SK-N-SH treated with all-trans-retinoic acid at 6 μM for 48 hours (cell line): ENCODE data around the gene SEMA5A.

ENCODE experiments used
- ARNTL ChIP-seq: fragments of 450-650 bp; formaldehyde crosslinking; IDR thresholded peaks from 2 replicates; pipeline ENCODE4 v1.5.0; 2020; ENCODE audit warnings: low read depth, mild to moderate bottlenecking, moderate library complexity, borderline replicate concordance
- CSDC2 ChIP-seq: fragments of 250-450 bp; sonication (Bioruptor Pico); IDR thresholded peaks from 2 replicates; pipeline ENCODE4 v1.5.0; 2020; ENCODE audit warnings: mild to moderate bottlenecking, moderate library complexity
- ESRRG ChIP-seq: fragments of 250-450 bp; sonication (Bioruptor Pico); IDR thresholded peaks from 2 replicates; pipeline ENCODE4 v1.6.1; 2021; ENCODE audit warnings: mild to moderate bottlenecking
- ISL1 ChIP-seq: fragments of 250-450 bp; sonication (Bioruptor Pico); IDR thresholded peaks from 2 replicates; pipeline ENCODE4 v2.1.2; 2022; ENCODE audit warnings: mild to moderate bottlenecking, moderate library complexity
- PPARA ChIP-seq: fragments of 250-450 bp; sonication (Bioruptor Pico); IDR thresholded peaks from 2 replicates; pipeline ENCODE4 v1.5.0; 2020; ENCODE audit warnings: mild to moderate bottlenecking, borderline replicate concordance
- SNAI2 ChIP-seq: fragments of 250-450 bp; sonication (Bioruptor Pico); IDR thresholded peaks from 2 replicates; pipeline ENCODE4 v1.5.0; 2020; ENCODE audit warnings: mild to moderate bottlenecking, moderate library complexity
- ZC3H10 ChIP-seq: fragments of 250-450 bp; sonication (Bioruptor Pico); IDR thresholded peaks from 2 replicates; pipeline ENCODE4 v1.5.1; 2021; ENCODE audit warnings: mild to moderate bottlenecking, moderate library complexity
- ZFP3 ChIP-seq: fragments of 250-450 bp; sonication (Bioruptor Pico); IDR thresholded peaks from 2 replicates; pipeline ENCODE4 v1.5.0; 2020; ENCODE audit warnings: mild to moderate bottlenecking, moderate library complexity
- TF ChIP-seq, protein P1 (sequence below): fragments of 250-450 bp; sonication (Bioruptor Pico); IDR thresholded peaks from 2 replicates; pipeline ENCODE4 v1.5.0; 2020; ENCODE audit warnings: mild to moderate bottlenecking, moderate library complexity
- TF ChIP-seq, protein P2 (sequence below): fragments of 250-450 bp; sonication (Bioruptor Pico); IDR thresholded peaks from 2 replicates; pipeline ENCODE4 v1.5.1; 2020; ENCODE audit warnings: low read depth, mild to moderate bottlenecking, moderate library complexity

DNA sequence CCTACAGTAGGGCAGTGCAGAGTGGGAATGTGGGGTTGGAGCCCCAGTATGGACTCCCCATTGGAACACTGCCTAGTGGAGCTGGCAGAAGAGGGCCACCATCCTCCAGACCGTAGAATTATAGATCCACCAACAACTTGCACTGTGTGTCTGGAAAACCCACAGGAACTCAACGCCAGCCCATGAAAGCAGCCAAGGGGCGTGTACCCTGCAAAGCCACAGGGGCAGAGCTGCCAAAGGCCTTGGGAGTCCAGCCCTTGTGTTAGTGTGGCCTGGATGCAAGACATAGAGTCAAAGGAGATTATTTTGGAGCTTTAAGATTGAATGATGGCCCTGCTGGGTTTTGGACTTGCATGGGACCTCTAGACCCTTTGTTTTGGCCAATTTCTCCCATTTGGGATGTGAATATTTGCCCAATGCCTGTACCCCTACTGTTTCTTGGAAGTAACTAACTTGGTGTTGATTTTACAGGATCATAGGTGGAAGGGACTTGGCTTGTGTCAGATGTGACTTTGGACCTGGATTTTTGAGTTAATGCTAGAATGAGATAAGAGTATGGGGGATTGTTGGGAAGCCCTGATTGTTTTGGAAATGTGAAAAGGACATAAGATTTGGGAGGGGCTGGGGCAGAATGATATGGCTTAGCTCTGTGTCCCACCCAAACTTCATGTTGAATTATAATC, 266.8 kb downstream of the SEMA5A start:
- TF ChIP-seq, protein P1, sequence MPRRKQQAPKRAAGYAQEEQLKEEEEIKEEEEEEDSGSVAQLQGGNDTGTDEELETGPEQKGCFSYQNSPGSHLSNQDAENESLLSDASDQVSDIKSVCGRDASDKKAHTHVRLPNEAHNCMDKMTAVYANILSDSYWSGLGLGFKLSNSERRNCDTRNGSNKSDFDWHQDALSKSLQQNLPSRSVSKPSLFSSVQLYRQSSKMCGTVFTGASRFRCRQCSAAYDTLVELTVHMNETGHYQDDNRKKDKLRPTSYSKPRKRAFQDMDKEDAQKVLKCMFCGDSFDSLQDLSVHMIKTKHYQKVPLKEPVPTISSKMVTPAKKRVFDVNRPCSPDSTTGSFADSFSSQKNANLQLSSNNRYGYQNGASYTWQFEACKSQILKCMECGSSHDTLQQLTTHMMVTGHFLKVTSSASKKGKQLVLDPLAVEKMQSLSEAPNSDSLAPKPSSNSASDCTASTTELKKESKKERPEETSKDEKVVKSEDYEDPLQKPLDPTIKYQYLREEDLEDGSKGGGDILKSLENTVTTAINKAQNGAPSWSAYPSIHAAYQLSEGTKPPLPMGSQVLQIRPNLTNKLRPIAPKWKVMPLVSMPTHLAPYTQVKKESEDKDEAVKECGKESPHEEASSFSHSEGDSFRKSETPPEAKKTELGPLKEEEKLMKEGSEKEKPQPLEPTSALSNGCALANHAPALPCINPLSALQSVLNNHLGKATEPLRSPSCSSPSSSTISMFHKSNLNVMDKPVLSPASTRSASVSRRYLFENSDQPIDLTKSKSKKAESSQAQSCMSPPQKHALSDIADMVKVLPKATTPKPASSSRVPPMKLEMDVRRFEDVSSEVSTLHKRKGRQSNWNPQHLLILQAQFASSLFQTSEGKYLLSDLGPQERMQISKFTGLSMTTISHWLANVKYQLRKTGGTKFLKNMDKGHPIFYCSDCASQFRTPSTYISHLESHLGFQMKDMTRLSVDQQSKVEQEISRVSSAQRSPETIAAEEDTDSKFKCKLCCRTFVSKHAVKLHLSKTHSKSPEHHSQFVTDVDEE = no peak
- TF ChIP-seq, protein P2, sequence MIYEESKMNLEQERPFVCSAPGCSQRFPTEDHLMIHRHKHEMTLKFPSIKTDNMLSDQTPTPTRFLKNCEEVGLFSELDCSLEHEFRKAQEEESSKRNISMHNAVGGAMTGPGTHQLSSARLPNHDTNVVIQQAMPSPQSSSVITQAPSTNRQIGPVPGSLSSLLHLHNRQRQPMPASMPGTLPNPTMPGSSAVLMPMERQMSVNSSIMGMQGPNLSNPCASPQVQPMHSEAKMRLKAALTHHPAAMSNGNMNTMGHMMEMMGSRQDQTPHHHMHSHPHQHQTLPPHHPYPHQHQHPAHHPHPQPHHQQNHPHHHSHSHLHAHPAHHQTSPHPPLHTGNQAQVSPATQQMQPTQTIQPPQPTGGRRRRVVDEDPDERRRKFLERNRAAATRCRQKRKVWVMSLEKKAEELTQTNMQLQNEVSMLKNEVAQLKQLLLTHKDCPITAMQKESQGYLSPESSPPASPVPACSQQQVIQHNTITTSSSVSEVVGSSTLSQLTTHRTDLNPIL (CRISPR knock-in tag) = no peak
- no peak for TF ChIP-seq ISL1 (CRISPR knock-in tag)
- TF ChIP-seq PPARA (CRISPR knock-in tag) = no peak
- no peak for TF ChIP-seq CSDC2 (CRISPR knock-in tag)
- TF ChIP-seq ARNTL (CRISPR knock-in tag) = no peak
- no peak for TF ChIP-seq ZC3H10 (CRISPR knock-in tag)
- TF ChIP-seq ZFP3 (CRISPR knock-in tag) = no peak
- TF ChIP-seq ESRRG = no peak
- TF ChIP-seq SNAI2 (CRISPR knock-in tag) = no peak
